ENCODE measurements around the gene TSEN15.
"Not testable (repeated sequence)": the region's sequence is repeated elsewhere in the genome, so short reads cannot be mapped to it uniquely, and the experiment has no call there.

Gene TSEN15

GRCh38 chr1:184096005-184096404, 44.5 kb downstream of the TSEN15 start:
- no peak for DNase-seq (ENCODE audit: extremely low read depth in 1 of 2, low read depth in 1 of 2)

GRCh38 chr1:184096580-184096979, 45.0 kb downstream of the TSEN15 start:
- not testable (repeated sequence) for DNase-seq (ENCODE audit: extremely low read depth in 1 of 2, low read depth in 1 of 2)

- no peak for DNase-seq (ENCODE audit: extremely low read depth in 1 of 2, low read depth in 1 of 2)
Observed at GRCh38 chr1:184101141-184101540, 49.6 kb downstream of the TSEN15 start.

GRCh38 chr1:184101571-184101970, 50.0 kb downstream of the TSEN15 start:
- no peak for DNase-seq (ENCODE audit: extremely low read depth in 1 of 2, low read depth in 1 of 2)

GRCh38 chr1:184110272-184111204, 59.0 kb downstream of the TSEN15 start:
- no peak for DNase-seq (ENCODE audit: extremely low read depth in 1 of 2, low read depth in 1 of 2)

- DNase-seq (ENCODE audit: extremely low read depth in 1 of 2, low read depth in 1 of 2), result no peak
Observed at GRCh38 chr1:184112176-184112948, 60.8 kb downstream of the TSEN15 start.

- no peak for DNase-seq (ENCODE audit: extremely low read depth in 1 of 2, low read depth in 1 of 2)
Observed at GRCh38 chr1:184113251-184113650, 61.7 kb downstream of the TSEN15 start.

- DNase-seq (ENCODE audit: extremely low read depth in 1 of 2, low read depth in 1 of 2), result no peak
Observed at GRCh38 chr1:184114818-184115398, 63.4 kb downstream of the TSEN15 start.

- no peak for DNase-seq (ENCODE audit: extremely low read depth in 1 of 2, low read depth in 1 of 2)
Observed at GRCh38 chr1:184116287-184116686, 64.8 kb downstream of the TSEN15 start.

- DNase-seq (ENCODE audit: extremely low read depth in 1 of 2, low read depth in 1 of 2), result no peak
Observed at GRCh38 chr1:184118046-184118445, 66.5 kb downstream of the TSEN15 start.

Data from stimulated activated CD8-positive, alpha-beta memory T cell treated with anti-CD3 and anti-CD28 coated beads, Interleukin-7, amount 100 ng/mL, for 48 hours (primary cell).